Liver (tissue), 9 donors: Measurements from ENCODE around the gene GALNT17. TPM values are rescaled to one million over a fixed set of nuclear protein-coding genes. Genes with fewer than 3 reads are reported as not detected.

ENCODE experiments used
- DNase-seq: peaks from one replicate; pipeline ENCODE4 v3.0.0-alpha.2; 2017; ENCODE audit warnings: low spot score
- H3K27ac ChIP-seq, 2 donors: one replicate each; pipeline ENCODE4 v1.7.0; 2013; ENCODE audit warnings: inconsistent platforms in 2 of 2, low read length in 2 of 2, control low read depth in 1 of 2, low read depth in 1 of 2, mild to moderate bottlenecking in 1 of 2
- H3K27me3 ChIP-seq, 4 donors: one replicate each; pipeline versions ENCODE4 v1.6.1 to v1.7.0; 2013; ENCODE audit warnings: low read length in 3 of 4, inconsistent platforms in 1 of 4, mild to moderate bottlenecking in 1 of 4, moderate library complexity in 1 of 4; ENCODE audit not compliant: control insufficient read depth in 4 of 4, insufficient read depth in 4 of 4
- H3K36me3 ChIP-seq, 4 donors: one replicate each; pipeline versions ENCODE4 v1.6.1 to v1.7.0; 2013; ENCODE audit warnings: low read length in 3 of 4, mild to moderate bottlenecking in 3 of 4, low read depth in 1 of 4, moderate library complexity in 1 of 4; ENCODE audit not compliant: control insufficient read depth in 4 of 4, insufficient read depth in 3 of 4
- H3K4me1 ChIP-seq, 4 donors: one replicate each; pipeline versions ENCODE4 v1.6.1 to v1.7.0; 2013; ENCODE audit warnings: low read length in 3 of 4, mild to moderate bottlenecking in 3 of 4, moderate library complexity in 1 of 4; ENCODE audit not compliant: control insufficient read depth in 4 of 4, insufficient read depth in 4 of 4
- H3K4me3 ChIP-seq, 3 donors: one replicate each; pipeline versions ENCODE4 v1.6.1 to v1.7.0; 2013; ENCODE audit warnings: low read length in 3 of 3, control low read depth in 1 of 3, low read depth in 1 of 3, mild to moderate bottlenecking in 1 of 3
- H3K9ac ChIP-seq, 2 donors: one replicate each; pipeline ENCODE4 v1.7.0; 2013; ENCODE audit warnings: low read length in 2 of 2, mild to moderate bottlenecking in 2 of 2, moderate library complexity in 2 of 2, control low read depth in 1 of 2, low read depth in 1 of 2
- H3K9me3 ChIP-seq, 4 donors: one replicate each; pipeline versions ENCODE4 v1.6.1 to v1.7.0; 2013; ENCODE audit warnings: low read length in 3 of 4; ENCODE audit not compliant: control insufficient read depth in 4 of 4
- EGR1 ChIP-seq, 2 donors: IDR thresholded peaks; 2 replicates each; pipeline ENCODE4 v1.6.1; 2016 to 2018; ENCODE audit warnings: antibody characterized with exemption in 2 of 2, low read depth in 2 of 2
- FOXA1 ChIP-seq: IDR thresholded peaks from 2 replicates; pipeline ENCODE4 v1.6.1; 2016; ENCODE audit warnings: antibody characterized with exemption
- FOXA2 ChIP-seq: IDR thresholded peaks from 2 replicates; pipeline ENCODE4 v1.6.1; 2016; ENCODE audit warnings: antibody characterized with exemption
- GABPA ChIP-seq, 2 donors: IDR thresholded peaks in 1 of 2; conservative IDR thresholded peaks in 1 of 2; 2 replicates each; pipeline ENCODE4 v1.6.1; 2016; ENCODE audit warnings: antibody characterized with exemption in 2 of 2, mild to moderate bottlenecking in 1 of 2, moderate library complexity in 1 of 2
- HNF4A ChIP-seq, 2 donors: conservative IDR thresholded peaks; 2 replicates each; pipeline ENCODE4 v1.6.1; 2016; ENCODE audit warnings: antibody characterized with exemption in 2 of 2, mild to moderate bottlenecking in 2 of 2
- HNF4G ChIP-seq: IDR thresholded peaks from 2 replicates; pipeline ENCODE4 v1.6.1; 2016; ENCODE audit warnings: antibody characterized with exemption
- JUND ChIP-seq, 2 donors: IDR thresholded peaks; 2 replicates each; pipeline ENCODE4 v1.6.1; 2016; ENCODE audit warnings: antibody characterized with exemption in 2 of 2
- NR2F2 ChIP-seq: IDR thresholded peaks from 2 replicates; pipeline ENCODE4 v1.6.1; 2016; ENCODE audit warnings: antibody characterized with exemption
- RAD21 ChIP-seq, 2 donors: IDR thresholded peaks; 2 replicates each; pipeline ENCODE4 v1.6.1; 2016; ENCODE audit warnings: antibody characterized with exemption in 2 of 2, mild to moderate bottlenecking in 2 of 2
- RXRA ChIP-seq, 2 donors: IDR thresholded peaks; 2 replicates each; pipeline ENCODE4 v1.6.1; 2017 to 2018; ENCODE audit warnings: antibody characterized with exemption in 2 of 2, mild to moderate bottlenecking in 1 of 2
- SP1 ChIP-seq: IDR thresholded peaks from 2 replicates; pipeline ENCODE4 v1.6.1; 2018; ENCODE audit warnings: antibody characterized with exemption, mild to moderate bottlenecking
- TAF1 ChIP-seq: conservative IDR thresholded peaks from 2 replicates; pipeline ENCODE4 v1.6.1; 2016; ENCODE audit warnings: antibody characterized with exemption, mild to moderate bottlenecking
- YY1 ChIP-seq: IDR thresholded peaks from 2 replicates; pipeline ENCODE4 v1.6.1; 2016; ENCODE audit warnings: antibody characterized with exemption, mild to moderate bottlenecking
- WGBS: extraction: QIAGEN DNeasy Blood & Tissue Kit; methylation state at CpG from one replicate; pipeline ENCODE4 v1.1.7; 2013; 5-methylcytosine and 5-hydroxymethylcytosine counted together
- polyA plus RNA-seq, 2 donors: library from polyadenylated mRNA; stranded (reverse) in 1 of 2; unstranded in 1 of 2; fragments of 200-250 nt in 1 of 2; fragments of >200 nt in 1 of 2; fragmentation: Nextera tagmentation in 1 of 2; extraction: Ambion mirVana in 1 of 2; gene quantifications; one replicate each; pipeline versions ENCODE4 v1.2.1 to v1.2.3, GENCODE V29; 2013 to 2015
- total RNA-seq, 2 donors: library from RNA; depleted of rRNA; stranded (reverse); fragments of >200 nt; gene quantifications; one replicate each; pipeline ENCODE4 v1.2.3, GENCODE V29; 2014
- TF ChIP-seq, protein P1 (sequence below): IDR thresholded peaks from 2 replicates; pipeline ENCODE4 v1.6.1; 2016; ENCODE audit warnings: antibody characterized with exemption
- TF ChIP-seq, protein P2 (sequence below): IDR thresholded peaks from 2 replicates; pipeline ENCODE4 v1.6.1; 2016; ENCODE audit warnings: antibody characterized with exemption, mild to moderate bottlenecking
- TF ChIP-seq, protein P3 (sequence below): fragments of 150-350 bp; IDR thresholded peaks from 2 replicates; pipeline ENCODE4 v1.5.1; 2017; ENCODE audit warnings: improper control_type of control experiment, low read depth, low read length; ENCODE audit not compliant: missing input control
- TF ChIP-seq, protein P4 (sequence below): IDR thresholded peaks from 2 replicates; pipeline ENCODE4 v1.6.1; 2016; ENCODE audit warnings: antibody characterized with exemption
- TF ChIP-seq, protein P5 (sequence below): IDR thresholded peaks from 2 replicates; pipeline ENCODE4 v1.6.1; 2016; ENCODE audit warnings: antibody characterized with exemption
- donor health status: healthy.
- donor health status: healthy.
- donor health status: healthy.
- donor health status: healthy.
- donor health status: healthy.

The GALNT17 gene
- total and polyA plus RNA-seq, 4 donors: 0.10 to 0.42 (median 0.37) TPM; not detected in 1

DNA sequence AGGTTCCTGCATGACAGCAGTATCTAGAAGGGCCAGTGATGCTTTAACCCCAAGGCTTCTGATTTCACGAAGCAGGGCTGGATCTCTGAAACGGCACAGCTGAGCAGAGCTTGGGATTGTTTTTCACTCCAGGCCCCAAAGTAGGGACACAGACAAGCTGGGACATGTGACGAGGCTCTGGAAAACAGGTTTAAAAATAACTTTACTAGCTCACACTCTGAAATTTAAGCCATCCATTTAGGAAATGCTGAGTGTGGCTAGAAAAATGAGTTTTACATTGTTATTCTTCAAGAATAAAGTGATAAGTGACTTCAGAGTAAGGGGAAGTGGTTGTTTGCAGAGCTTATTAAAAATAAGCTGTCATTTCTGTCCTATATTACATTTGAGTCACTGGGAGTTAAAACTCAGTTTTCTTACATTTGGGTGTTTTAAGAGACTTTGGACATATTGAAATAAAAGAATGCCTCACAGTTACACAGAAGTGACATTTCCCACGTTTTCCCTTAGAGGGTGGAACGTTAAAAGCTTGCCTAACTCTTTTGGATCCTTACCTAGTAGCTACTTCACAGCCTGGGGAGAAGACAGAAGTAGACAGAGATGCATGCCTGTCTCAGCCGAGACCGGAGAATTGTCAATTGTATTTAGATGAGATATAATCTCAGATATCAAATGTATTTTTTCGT is 107.8 kb downstream of the GALNT17 start:
- H3K27ac ChIP-seq: peak overlapping the region in 1 of 2 donors; percentile 7
- WGBS: 63% methylated on average over 8 of the region's 8 CpGs

More for the DNA sequence above, 107.8 kb downstream of the GALNT17 start:
- TF ChIP-seq, protein P1, sequence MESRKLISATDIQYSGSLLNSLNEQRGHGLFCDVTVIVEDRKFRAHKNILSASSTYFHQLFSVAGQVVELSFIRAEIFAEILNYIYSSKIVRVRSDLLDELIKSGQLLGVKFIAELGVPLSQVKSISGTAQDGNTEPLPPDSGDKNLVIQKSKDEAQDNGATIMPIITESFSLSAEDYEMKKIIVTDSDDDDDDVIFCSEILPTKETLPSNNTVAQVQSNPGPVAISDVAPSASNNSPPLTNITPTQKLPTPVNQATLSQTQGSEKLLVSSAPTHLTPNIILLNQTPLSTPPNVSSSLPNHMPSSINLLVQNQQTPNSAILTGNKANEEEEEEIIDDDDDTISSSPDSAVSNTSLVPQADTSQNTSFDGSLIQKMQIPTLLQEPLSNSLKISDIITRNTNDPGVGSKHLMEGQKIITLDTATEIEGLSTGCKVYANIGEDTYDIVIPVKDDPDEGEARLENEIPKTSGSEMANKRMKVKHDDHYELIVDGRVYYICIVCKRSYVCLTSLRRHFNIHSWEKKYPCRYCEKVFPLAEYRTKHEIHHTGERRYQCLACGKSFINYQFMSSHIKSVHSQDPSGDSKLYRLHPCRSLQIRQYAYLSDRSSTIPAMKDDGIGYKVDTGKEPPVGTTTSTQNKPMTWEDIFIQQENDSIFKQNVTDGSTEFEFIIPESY: no peak
- TF ChIP-seq, protein P2, sequence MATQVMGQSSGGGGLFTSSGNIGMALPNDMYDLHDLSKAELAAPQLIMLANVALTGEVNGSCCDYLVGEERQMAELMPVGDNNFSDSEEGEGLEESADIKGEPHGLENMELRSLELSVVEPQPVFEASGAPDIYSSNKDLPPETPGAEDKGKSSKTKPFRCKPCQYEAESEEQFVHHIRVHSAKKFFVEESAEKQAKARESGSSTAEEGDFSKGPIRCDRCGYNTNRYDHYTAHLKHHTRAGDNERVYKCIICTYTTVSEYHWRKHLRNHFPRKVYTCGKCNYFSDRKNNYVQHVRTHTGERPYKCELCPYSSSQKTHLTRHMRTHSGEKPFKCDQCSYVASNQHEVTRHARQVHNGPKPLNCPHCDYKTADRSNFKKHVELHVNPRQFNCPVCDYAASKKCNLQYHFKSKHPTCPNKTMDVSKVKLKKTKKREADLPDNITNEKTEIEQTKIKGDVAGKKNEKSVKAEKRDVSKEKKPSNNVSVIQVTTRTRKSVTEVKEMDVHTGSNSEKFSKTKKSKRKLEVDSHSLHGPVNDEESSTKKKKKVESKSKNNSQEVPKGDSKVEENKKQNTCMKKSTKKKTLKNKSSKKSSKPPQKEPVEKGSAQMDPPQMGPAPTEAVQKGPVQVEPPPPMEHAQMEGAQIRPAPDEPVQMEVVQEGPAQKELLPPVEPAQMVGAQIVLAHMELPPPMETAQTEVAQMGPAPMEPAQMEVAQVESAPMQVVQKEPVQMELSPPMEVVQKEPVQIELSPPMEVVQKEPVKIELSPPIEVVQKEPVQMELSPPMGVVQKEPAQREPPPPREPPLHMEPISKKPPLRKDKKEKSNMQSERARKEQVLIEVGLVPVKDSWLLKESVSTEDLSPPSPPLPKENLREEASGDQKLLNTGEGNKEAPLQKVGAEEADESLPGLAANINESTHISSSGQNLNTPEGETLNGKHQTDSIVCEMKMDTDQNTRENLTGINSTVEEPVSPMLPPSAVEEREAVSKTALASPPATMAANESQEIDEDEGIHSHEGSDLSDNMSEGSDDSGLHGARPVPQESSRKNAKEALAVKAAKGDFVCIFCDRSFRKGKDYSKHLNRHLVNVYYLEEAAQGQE: no peak
- TF ChIP-seq, protein P3, sequence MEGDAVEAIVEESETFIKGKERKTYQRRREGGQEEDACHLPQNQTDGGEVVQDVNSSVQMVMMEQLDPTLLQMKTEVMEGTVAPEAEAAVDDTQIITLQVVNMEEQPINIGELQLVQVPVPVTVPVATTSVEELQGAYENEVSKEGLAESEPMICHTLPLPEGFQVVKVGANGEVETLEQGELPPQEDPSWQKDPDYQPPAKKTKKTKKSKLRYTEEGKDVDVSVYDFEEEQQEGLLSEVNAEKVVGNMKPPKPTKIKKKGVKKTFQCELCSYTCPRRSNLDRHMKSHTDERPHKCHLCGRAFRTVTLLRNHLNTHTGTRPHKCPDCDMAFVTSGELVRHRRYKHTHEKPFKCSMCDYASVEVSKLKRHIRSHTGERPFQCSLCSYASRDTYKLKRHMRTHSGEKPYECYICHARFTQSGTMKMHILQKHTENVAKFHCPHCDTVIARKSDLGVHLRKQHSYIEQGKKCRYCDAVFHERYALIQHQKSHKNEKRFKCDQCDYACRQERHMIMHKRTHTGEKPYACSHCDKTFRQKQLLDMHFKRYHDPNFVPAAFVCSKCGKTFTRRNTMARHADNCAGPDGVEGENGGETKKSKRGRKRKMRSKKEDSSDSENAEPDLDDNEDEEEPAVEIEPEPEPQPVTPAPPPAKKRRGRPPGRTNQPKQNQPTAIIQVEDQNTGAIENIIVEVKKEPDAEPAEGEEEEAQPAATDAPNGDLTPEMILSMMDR: no peak
- TF ChIP-seq SP1: no peak
- TF ChIP-seq NR2F2: no peak
- TF ChIP-seq RXRA (IDR thresholded peaks at IDR 0.05): no peak
- TF ChIP-seq FOXA1: no peak
- no peak for TF ChIP-seq FOXA2
- TF ChIP-seq GABPA (IDR thresholded peaks at IDR 0.05 in 1 of 2, conservative IDR thresholded peaks at IDR 0.05 in 1 of 2): no peak
- no peak for TF ChIP-seq HNF4G
- TF ChIP-seq RAD21 (IDR thresholded peaks at IDR 0.05): no peak
- no peak for TF ChIP-seq YY1
- TF ChIP-seq EGR1 (IDR thresholded peaks at IDR 0.05; ENCODE audit: low read depth in 2 of 2): no peak
- no peak for TF ChIP-seq JUND (IDR thresholded peaks at IDR 0.05)
- TF ChIP-seq, protein P4, sequence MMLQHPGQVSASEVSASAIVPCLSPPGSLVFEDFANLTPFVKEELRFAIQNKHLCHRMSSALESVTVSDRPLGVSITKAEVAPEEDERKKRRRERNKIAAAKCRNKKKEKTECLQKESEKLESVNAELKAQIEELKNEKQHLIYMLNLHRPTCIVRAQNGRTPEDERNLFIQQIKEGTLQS: no peak
- no peak for TF ChIP-seq HNF4A (conservative IDR thresholded peaks at IDR 0.05)
- no peak for TF ChIP-seq TAF1
- TF ChIP-seq, protein P5, sequence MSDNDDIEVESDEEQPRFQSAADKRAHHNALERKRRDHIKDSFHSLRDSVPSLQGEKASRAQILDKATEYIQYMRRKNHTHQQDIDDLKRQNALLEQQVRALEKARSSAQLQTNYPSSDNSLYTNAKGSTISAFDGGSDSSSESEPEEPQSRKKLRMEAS: no peak
- no peaks in the 10 kb centered on the region for H3K27me3 ChIP-seq
- no peaks in the 10 kb centered on the region for H3K36me3 ChIP-seq
- no peak overlapping the region for H3K4me3 ChIP-seq
- DNase-seq: no peak
- H3K9ac ChIP-seq: no peak overlapping the region
- H3K9me3 ChIP-seq: no peaks in the 10 kb centered on the region
- H3K4me1 ChIP-seq: no peaks in the 10 kb centered on the region
